Adipose tissue (tissue), 3 donors: ENCODE results near the gene RABEPK. TPM values are rescaled to one million over a fixed set of nuclear protein-coding genes. Genes with fewer than 3 reads are reported as not detected.
"Not testable (repeated sequence)": the region's sequence is repeated elsewhere in the genome, so short reads cannot be mapped to it uniquely, and the experiment has no call there.

ENCODE experiments used
- H3K27ac ChIP-seq: one replicate; pipeline ENCODE4 v1.5.1; 2013; ENCODE audit warnings: low read depth, low read length
- WGBS, 3 donors: extraction: QIAGEN DNeasy Blood & Tissue Kit; methylation state at CpG; one replicate each; pipeline ENCODE4 v1.1.7; 2013; 5-methylcytosine and 5-hydroxymethylcytosine counted together
- polyA plus RNA-seq, 3 donors: library from polyadenylated mRNA; stranded (reverse); fragments of 200-250 nt; gene quantifications; one replicate each; pipeline ENCODE4 v1.2.3, GENCODE V29; 2013
- donor health status: healthy with polysubstance abuse.
- donor health status: Bipolar disorder and iron deficiency.
- donor health status: healthy.

The RABEPK gene
- polyA plus RNA-seq, 3 donors, result 13.7 to 22.5 (median 20.4) TPM

GRCh38 chr9:125189361-125190289 lies 10.7 kb upstream of the RABEPK start, which contains the start of gene PPP6C:
Gene PPP6C, minus strand, starts transcription at chr9:125189803. Its CDS starts 85 bp downstream, at chr9:125189718.
- H3K27ac ChIP-seq, result peak within 1 kb of the TSS; percentile 83
- WGBS, 3 donors, result 0 to 1% (median 0%) methylated on average over 64 to 82 of the region's 82 CpGs

GRCh38 chr9:125190361-125190801 lies 10.0 kb upstream of the RABEPK start:
- H3K27ac ChIP-seq, result no peak overlapping the region
- 48 to 62% (median 58%) methylated on average over 14 of the region's 14 CpGs for WGBS, 3 donors

- not testable (repeated sequence) for H3K27ac ChIP-seq
- 61 to 88% (median 77%) methylated on average over 5 of the region's 5 CpGs for WGBS, 3 donors
Observed at GRCh38 chr9:125194466-125194865, 5.9 kb upstream of the RABEPK start.

GRCh38 chr9:125195591-125195990 lies 4.8 kb upstream of the RABEPK start:
- H3K27ac ChIP-seq, result not testable (repeated sequence)
- no CpG with 5 or more reads among the region's 1 CpG for WGBS, 3 donors

GRCh38 chr9:125202846-125203618 lies 2.7 kb downstream of the RABEPK start:
- 81 to 100% (median 98%) methylated on average over 1 of the region's 1 CpG for WGBS, 3 donors

GRCh38 chr9:125204477-125204876 lies 4.1 kb downstream of the RABEPK start:
- 77 to 98% (median 97%) methylated on average over 3 of the region's 3 CpGs for WGBS, 3 donors

More at GRCh38 chr9:125202846-125203618, 2.7 kb downstream of the RABEPK start:
- no peak overlapping the region for H3K27ac ChIP-seq

GRCh38 chr9:125214186-125214585 lies 13.8 kb downstream of the RABEPK start:
- no peak overlapping the region for H3K27ac ChIP-seq
- 78 to 89% (median 84%) methylated on average over 5 of the region's 5 CpGs for WGBS, 3 donors

More at GRCh38 chr9:125204477-125204876, 4.1 kb downstream of the RABEPK start:
- H3K27ac ChIP-seq, result no peak overlapping the region

- WGBS, 3 donors, result 95 to 97% (median 96%) methylated on average over 3 of the region's 3 CpGs
- H3K27ac ChIP-seq, result no peak overlapping the region
Observed at GRCh38 chr9:125218621-125219020, 18.3 kb downstream of the RABEPK start.

GRCh38 chr9:125224858-125225257 lies 24.5 kb downstream of the RABEPK start:
- not testable (repeated sequence) for H3K27ac ChIP-seq

- WGBS, 3 donors, result 92 to 96% (median 96%) methylated on average over 6 of the region's 6 CpGs
- no peak overlapping the region for H3K27ac ChIP-seq
Observed at GRCh38 chr9:125227761-125228160, 27.4 kb downstream of the RABEPK start.

- WGBS, 3 donors, result 32 to 55% (median 55%) methylated on average over 3 of the region's 3 CpGs
- no peak overlapping the region for H3K27ac ChIP-seq
Observed at GRCh38 chr9:125233678-125234077, 33.3 kb downstream of the RABEPK start.

- 83 to 95% (median 91%) methylated on average over 8 of the region's 8 CpGs for WGBS, 3 donors
- H3K27ac ChIP-seq, result not testable (repeated sequence)
Observed at GRCh38 chr9:125234099-125234498, 33.8 kb downstream of the RABEPK start.

- no peak overlapping the region for H3K27ac ChIP-seq
Observed at GRCh38 chr9:125235804-125236519, 35.6 kb downstream of the RABEPK start.

GRCh38 chr9:125236520-125237159 lies 36.3 kb downstream of the RABEPK start:
- WGBS, 3 donors, result 33 to 70% (median 69%) methylated on average over 5 of the region's 5 CpGs

More at GRCh38 chr9:125235804-125236519, 35.6 kb downstream of the RABEPK start:
- 32 to 56% (median 55%) methylated on average over 5 of the region's 5 CpGs for WGBS, 3 donors

GRCh38 chr9:125238127-125238914 lies 38.0 kb downstream of the RABEPK start:
- H3K27ac ChIP-seq, result no peak overlapping the region
- WGBS, 3 donors, result 37 to 80% (median 76%) methylated on average over 7 of the region's 7 CpGs

More at GRCh38 chr9:125236520-125237159, 36.3 kb downstream of the RABEPK start:
- H3K27ac ChIP-seq, result not testable (repeated sequence)

GRCh38 chr9:125238915-125239446 lies 38.6 kb downstream of the RABEPK start:
- WGBS, 3 donors, result 44 to 73% (median 70%) methylated on average over 14 of the region's 14 CpGs
- H3K27ac ChIP-seq, result no peak overlapping the region
